HPDE6-E6E7 (cell line): ENCODE measurements around the gene SUMO3.

ENCODE experiments used
- DNase-seq: peaks from one replicate; pipeline ENCODE4 v3.0.0; 2011; ENCODE audit warnings: missing footprints; ENCODE audit errors: extremely low spot score

The SUMO3 gene

DNA sequence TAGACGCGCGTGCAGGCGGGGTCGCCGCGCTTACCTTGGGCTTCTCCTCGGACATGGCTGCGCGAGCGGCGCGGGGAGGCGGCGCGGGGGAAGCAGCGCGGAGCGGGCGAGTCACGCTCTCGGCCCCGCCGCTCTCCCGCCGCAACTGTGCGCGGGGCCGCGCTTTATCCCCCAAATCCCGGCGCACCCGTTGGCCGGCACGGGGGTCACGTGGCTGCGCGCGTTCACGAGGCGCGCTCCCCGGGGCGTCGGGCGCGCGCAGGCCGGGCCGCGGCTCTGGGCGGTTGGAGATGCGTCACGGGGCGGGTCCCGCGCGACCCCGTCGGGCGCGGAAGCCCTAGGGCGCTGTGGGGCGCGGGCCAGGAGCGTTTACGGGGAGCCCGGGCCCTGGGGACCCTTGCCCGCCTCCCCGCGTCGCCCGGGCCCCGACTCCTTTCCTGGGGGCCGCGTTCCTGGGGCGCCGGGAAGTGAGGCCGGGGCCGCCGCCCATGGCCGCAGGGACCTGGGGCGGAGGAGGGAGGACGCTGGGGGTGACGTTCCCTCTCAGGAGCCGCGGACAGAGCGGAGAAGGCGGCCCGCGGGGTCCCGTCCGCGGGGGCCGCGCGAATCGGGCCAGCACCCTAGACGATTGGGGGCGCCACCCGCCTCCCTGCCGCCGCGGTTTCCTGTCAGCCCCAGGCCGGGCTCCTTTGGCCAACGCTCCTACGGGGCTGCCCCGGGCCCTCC is at the start of gene SUMO3:
SUMO3 (minus strand) TSS at position 149 of the 726 bp plus-strand sequence; CDS start at position 55, 94 bp downstream.
- peak; percentile 71 for DNase-seq

DNA sequence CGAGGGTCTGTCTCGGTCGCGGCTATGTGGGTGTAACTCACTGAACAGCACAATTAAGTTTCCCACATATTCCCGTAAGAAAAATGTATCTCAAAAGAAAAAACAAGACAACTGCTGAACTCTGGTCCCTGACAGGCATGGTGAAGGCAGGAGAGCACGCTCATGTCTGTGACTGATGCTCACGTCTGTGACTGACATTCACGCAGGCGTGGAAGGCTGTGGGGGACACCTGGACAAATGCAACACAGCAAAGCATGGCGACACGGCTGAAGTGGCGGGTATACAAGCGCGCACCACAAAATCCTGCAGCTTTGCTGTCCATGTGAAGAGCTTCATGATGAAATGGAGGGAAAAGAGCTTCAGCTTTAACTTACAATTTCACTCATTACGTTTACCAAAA is 49.6 kb upstream of the SUMO3 start:
- DNase-seq = no peak

DNA sequence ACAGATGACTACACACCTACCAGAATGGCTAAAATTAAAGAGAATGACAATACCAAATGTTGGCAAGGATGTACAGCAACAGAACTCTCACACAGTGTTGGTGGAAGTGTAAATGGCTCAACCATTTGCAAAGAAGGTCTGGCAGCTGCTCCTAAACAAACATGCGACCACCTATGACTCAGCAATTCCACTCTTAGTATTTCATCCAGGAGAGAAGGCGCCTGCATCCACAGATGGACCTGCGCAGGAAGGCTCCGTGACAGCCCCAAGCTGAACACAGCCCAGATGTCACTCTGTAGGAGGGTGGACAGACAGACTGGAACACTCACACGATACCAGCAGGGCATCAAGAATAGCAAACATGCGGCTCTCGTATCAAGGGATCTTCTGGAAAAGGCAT is 48.9 kb upstream of the SUMO3 start:
- DNase-seq = no peak

DNA sequence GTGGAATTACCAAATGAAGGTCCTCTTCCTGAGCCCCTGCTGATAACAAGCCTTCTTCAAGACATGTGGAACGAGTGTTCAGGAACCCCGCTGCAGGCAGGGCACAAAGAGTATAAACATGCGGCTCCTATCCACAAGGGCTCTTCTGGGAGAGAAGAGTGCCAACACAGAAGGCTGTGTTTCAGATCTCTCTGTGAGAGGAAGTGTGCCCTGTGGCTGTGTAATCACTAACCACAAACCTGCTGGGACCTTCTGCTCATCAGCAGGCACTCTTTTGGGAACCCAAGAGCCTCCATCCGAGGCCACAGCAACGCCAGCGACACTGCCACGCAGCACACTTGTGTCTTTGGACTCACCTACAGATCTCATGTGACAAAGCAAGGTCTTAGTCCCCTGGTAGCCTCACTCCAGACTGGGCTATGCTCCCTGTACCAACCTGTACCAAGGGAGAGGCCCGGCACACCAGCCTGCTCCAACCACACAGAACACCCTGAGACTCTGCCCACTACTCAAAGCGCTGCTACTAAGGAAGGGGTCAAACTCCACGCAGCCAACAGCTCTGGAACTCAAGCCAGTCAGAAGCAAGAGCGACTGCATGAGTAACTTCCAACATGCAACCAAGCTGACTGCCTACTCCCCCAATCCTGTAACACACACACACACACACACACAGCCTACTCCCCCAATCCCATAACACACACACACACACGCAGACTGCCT is 47.9 kb upstream of the SUMO3 start:
- DNase-seq = no peak

DNA sequence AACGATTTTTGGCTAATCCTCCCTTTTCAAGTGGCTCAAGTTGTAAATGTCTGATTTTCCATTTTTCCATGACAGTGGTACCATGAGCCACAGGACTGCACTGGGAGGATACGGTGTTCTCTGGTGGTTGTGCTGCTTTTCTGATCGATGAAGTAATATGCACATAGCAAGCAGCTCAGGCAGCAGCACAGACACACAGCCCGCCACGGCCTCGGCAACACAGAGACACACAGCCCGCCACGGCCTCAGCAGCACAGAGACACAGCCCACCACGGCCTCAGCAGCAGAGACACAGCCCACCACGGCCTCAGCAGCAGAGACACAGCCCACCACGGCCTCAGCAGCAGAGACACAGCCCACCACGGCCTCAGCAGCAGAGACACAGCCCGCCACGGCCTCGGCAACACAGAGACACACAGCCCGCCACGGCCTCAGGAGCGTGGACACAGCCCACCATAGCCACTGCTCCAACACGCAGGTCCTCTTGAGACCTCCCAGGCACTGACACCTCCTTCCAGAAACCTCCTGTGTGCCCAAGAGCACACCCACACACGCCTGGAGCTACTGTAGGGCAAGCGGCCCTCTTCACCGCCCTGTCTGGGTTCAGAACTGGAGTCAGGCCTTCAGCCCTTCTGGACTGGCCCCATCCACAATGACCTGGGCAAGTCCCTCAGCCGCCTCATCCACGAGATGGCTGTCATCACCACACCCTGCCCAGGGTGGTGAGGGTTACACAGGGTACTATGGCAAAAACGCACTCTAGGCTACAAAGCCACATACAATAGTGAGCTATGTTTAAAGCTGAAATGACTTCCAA is 45.2 kb upstream of the SUMO3 start:
- DNase-seq = no peak

DNA sequence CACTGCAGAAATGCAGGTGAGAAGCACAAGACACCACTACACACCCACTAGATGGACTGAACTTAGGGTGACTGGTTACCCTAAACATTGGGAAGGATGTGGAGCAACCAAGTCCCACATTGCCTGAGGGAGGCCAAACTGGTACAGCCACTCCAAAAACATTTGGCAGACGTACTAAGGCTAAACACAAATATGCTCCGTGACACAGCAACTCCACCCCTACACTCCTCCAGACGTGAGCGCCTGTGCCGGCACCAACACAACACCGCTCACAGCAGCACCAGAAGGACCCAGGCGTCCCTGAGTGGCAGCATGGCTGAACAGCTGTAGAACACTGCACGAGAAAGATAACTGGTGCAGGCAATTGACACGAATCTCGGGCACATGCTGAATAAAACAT is 40.9 kb upstream of the SUMO3 start:
- DNase-seq = no peak

DNA sequence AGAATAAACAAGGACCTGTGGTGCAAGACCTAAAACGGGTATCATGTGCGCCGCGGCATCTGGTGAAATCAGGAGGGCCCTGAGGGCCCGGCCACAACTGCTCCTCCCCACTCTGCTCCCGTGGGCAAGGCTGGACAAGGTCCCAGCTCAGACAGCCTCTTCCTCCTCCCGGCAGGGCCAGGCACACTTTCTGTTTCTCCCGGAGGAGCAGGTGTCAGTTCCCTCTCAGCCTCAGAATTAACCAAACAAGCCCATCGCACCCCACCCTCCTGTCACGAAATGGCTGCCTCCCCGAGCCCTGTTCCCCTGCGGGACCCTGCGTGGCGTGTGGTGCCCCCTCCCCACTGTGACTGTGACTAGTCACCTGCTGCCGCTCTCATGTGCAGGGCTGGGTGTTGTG is 40.4 kb upstream of the SUMO3 start:
- no peak for DNase-seq

DNA sequence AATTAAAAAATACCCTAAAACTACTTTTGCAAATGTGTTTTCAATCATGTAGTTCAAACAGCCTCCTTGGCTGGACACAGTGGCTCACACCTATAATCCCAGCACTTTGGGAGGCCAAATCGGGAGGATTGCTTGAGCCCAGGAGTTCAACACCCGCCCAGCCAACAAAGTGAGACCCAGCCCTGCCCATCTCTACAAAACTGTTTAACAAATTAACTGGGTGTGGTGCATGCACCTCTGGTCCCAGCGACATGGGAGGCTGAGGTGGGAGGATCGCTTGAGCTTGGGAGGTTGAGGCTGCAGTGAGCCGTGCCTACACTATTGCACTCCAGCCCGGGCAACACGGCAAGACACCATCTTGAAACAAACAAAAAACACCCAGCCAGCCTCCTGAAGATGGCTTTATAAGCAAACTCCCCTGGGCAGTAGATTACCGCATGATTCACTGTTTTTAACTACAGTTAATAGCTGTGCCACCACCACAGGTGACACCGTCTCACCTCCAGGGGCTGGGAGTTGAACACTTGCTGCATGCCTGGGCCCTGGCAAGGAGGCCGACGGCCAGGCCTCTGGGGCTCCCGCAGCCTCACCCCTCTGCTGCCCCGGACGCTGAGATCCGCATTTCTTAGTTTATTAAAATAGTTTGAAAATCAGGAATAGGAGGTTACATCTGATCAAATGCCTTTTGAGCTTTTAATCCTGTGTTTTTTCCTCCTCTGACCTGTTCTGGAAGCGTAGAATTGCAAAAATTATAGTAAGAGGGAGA is 39.4 kb upstream of the SUMO3 start:
- DNase-seq = no peak

DNA sequence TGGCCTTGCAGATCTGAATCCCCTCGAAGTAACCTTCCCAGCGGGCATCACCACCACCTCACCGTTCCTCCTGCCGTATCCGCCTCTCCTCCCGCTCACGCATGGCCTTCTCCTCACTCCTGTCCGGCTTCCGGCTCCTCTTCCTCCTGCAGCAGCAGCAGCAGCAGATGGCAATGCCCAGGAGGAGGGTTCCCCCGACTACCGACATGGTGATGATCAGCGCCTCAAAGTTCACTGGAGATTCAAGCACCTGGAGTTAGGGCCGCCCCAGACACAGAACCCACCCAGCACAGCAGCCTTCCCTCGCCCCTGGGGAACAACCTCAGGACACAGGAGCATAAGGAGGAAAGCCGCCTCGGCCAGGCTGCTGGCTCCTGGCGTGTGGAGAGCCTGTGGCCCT is 38.3 kb upstream of the SUMO3 start:
- DNase-seq = no peak

DNA sequence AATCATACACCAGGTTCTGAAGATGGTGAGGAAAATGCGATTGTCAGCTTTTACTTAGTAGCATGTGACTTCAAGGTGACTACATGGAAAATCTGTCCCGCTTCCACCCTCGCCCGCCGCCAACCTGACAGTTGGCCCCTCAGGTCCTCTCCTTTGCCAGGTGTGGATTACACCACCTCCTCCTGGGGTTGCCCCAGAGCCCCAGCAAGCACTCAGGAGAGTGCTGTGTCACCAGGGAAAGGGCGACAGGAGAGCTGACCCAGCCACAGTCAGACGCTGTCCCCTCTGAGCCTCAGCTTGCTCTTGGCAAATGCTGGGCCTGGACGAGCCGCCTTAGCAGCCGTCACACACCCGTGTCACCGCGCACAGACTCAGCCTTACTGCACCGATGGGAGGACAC is 37.7 kb upstream of the SUMO3 start:
- no peak for DNase-seq

DNA sequence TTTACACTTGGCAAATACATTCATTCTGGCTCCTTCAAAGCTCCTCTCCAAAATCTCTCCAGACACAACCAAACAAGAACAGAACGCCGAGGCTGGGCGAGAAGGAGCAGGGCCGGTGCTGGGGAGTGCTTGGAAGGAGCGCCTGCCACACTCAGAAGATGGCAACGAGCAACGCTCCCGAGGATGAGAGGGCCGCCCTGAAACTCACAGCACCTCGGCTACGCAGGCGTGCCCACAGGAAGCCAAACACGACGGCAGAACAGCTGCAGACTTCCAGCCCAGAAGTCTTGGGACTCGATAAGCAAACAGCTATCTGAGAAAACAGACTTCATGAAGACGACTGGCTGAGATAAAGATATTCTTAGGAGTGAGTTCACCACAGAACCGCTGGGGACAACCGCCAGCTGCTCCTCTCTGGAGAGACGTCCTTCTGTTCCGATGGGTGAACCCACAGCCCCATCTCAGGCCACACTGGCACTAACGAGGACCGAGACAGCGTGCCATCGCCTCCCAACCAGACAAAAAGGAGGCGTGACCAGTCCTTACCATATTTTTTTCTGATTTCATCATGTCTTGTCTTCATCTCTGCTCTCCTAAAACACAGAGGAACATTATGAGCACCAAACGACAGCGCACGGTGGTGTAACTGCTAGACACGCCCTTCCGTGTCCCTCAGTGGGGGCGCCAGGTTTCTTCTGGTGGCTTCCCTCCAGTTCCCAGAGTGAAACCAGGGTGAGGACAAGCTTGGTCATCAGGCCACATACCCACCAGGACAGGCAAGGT is 37.0 kb upstream of the SUMO3 start:
- no peak for DNase-seq

DNA sequence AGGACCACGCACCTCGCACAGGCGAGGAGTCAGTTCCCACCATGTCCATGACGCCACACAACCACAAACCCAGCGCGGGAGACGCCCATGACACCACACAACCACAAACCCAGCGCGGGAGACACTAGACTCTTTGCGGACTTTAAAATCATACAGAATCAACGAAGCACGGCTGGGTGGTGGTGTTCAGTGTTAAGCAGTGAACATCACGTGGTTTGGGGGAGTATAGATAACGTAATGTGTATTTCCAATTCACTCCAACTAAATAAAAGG is 36.5 kb upstream of the SUMO3 start:
- no peak for DNase-seq

DNA sequence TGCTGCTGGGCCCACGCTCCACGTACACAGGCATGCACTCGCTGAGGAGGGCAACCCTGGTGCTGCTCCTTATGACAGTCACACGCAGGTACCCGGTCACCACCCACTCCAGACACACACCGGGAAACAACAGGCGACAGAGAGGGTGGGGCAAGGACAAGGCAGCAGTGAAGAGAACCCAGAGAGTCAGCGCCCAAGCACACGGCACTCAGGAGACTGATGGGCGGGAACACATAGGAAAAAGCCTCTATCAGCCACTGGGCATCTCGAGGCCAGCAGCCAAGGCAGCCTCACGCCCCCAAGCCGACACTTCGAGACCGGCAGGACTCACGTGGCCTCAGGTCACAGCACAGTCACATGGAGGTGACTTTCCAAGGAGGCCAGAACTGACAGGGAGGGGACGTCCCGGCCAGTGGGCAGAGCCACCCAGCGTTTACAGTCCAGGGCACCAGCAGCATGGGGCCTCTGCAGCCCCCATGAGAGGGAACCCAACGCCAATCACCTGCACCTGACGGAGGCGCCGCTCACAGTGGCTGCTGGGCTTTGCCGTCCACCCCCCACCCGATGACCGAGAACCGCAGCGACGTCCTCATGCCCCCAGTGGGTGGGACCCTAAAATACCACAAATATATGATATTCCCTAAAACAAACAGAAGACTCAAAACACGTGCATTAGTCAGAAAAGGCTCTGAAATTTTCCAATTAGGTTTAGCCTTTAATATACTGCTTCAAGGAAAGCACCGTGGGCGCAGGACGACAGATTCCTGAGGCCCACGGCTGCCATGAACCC is 35.9 kb upstream of the SUMO3 start:
- DNase-seq = no peak

DNA sequence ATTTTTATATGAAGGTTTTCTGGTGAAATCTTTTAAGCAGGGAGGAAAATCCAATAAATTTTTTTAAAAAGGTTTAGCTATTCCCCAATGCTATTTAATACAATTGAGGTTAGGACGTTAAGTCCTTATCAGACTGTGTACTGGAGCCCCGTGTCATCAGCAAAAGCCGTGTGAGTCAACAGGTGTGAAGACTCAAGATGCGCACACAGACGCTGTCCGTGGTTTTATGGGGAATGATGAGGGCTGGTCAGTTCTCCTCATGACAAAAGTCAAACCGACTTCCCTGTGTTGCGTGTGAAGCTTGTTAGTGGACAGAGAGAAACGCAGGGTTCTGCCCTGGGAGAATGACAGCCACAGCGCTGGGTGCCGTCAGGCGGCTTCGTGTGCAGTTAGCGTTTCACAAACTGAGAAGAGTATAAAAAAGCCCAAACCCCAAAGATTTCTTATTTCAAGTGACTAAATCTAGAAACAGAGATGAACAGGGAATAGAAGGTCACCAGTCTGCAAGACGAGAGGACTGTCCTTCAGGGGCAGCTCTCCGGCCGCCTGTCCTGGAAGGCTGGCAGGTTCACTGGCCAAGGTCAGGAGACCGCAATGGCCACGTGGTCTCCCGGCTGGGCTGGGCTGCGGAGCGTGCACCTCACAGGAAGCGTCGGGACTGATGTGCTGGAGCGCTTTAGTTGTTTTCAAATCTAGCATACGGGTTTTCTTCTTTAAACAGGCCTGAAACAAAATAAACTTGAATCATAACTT is 33.2 kb upstream of the SUMO3 start:
- no peak for DNase-seq

DNA sequence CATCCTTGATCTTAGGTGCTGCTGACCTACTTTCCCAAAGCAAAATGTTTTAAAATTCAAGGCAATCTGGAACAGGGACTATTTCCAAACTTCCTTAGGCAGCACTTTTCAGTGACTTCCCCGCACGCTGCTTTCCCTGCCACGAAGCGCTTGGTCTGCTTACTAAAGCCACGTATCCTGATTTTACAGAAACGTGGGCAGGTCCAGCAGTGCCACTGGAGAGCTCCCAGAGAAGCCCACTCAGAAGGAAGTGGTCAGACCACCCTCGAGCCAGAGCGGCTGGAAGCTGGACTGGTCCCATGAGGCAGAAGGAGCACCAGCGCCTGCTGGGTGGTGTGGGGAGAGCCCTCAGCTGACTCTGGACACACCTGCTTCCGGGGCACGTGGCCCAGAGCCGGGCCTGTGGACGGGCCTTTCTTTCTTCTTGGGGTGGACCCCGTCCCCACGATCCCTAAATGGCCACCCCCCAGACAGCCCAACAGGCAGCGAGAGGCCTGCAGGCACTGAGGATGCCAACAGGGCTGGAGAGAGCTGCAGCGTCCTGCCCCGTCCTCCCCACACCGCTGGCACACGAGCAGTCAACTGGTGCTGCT is 32.4 kb upstream of the SUMO3 start:
- no peak for DNase-seq

DNA sequence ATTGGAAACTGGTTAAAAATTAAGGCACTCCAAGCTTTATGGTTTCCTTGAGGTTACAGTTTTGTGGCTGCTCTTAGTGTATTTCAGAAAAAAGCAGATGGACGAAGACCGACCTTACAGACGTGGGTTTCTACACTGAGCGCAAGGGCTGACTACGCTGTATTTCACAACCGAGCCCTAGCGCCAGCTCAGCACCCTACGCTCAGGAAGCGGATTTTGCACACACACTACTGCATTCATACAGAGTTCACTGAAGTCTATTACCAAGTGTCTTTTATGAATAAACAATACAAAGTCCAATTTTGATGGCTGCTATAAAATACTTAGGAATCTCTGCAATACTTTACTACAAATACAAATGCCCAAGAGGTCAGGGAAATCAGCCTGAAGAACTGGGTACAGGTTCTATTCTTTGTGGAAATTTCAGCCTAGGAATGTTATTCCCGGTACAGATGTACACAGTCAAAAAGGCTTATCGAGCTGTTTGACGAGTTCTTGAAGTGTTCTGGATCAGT is 31.8 kb upstream of the SUMO3 start:
- no peak for DNase-seq

DNA sequence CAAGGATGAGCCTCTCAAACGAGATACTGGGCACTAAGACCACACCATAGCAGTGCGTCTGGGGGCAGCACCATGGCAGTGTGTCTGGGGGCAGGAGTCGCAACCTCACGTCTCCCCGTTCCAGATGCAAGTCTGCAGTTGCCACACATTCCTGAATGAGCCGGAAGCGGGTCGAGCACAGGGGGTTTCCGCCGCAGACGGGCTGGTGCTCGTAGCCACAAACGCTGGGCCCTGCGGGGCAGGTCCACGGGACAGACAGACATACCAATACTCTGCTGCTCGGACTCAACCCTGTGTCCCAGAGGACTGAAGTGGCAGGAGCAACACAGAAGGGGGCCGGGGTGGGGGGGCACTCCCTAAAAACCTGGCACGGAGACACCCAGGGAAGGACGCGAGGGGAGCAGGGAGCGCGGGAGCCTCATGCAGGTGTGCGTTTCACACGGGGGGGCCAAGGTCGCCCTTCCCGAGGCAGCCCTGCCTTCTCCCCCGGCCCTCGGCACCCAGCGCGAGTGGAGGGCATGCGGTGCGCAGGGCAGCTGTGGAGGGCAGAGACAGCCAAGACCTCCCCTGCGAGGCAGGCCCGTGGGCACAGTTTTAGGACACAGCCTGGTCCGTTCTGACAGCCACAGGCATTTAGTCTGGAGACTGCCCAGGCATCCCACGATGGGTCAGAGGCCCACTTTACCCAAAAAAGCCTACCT is 31.1 kb upstream of the SUMO3 start:
- DNase-seq = no peak

DNA sequence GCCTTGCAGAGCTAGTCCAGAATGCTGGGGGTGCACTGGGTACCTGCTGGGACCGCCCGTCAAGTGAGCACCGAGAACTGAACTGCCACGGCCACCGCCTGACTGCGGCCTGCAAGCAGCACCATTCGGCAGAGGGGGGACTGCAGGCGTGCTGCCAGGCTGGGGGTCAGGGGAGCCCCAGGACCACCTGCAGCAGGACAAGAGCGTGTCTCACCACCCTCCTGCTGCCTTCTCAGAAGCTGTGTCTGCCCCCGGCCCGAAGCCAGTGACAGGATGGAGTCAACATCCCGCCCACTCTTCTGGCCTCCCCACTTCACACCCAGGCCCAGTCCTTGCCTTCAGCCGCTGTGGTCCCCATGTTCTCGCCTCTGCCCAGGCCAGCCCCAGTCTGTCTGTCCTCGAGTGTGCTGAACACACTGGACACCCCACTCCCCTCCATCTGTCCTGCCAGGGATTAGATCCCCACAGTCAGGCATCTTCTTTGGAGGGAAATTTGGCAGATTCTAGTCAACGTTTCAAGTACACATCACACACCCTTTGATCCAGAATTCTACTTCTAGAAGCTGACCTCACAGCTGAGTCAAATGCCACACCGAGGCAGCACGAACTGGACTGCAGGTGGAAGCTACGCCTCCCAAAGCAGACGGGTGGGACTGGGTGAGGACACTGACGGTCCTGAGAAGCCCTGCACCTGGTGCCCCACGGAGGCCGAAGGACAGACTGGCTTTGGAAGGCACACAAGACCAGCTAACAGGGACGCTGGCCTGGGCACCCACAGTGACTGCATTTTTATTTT is 29.6 kb upstream of the SUMO3 start:
- no peak for DNase-seq
